SU-DHL-6 (cell line): ENCODE data around the gene GPR33.
A peak's percentile ranks its signal among the peaks of the same experiment; 100 is the strongest.

Experiments used
- H2AFZ ChIP-seq: fragments of 200-600 bp; sonication (generic); 2 replicates; pipeline ENCODE4 v1.6.1; 2014; ENCODE audit warnings: low read depth, mild to moderate bottlenecking, moderate library complexity, mixed read lengths, antibody characterized with exemption, low read length; ENCODE audit not compliant: severe bottlenecking
- H3F3A ChIP-seq: fragments of 200-600 bp; shearing (Covaris generic); 2 replicates; pipeline ENCODE4 v1.6.0; 2016; ENCODE audit warnings: antibody characterized with exemption, mild to moderate bottlenecking; ENCODE audit not compliant: insufficient read depth
- H3K27ac ChIP-seq: fragments of 200-600 bp; sonication (generic); 2 replicates; pipeline ENCODE4 v1.5.1; 2016; ENCODE audit warnings: low read depth, mild to moderate bottlenecking, low read length, moderate library complexity, mixed read lengths
- H3K27me3 ChIP-seq: fragments of 200-600 bp; sonication (generic), shearing (Covaris generic); 2 replicates; pipeline ENCODE4 v1.6.0; 2014; ENCODE audit warnings: mild to moderate bottlenecking, low read length
- H3K36me3 ChIP-seq: fragments of 200-600 bp; sonication (generic); 2 replicates; pipeline ENCODE4 v1.6.1; 2014; ENCODE audit warnings: mild to moderate bottlenecking, low read length, mixed read lengths
- H3K4me2 ChIP-seq: fragments of 300-600, 200-600 bp; shearing (Covaris generic), sonication (generic); 2 replicates; pipeline ENCODE4 v1.6.0; 2014; ENCODE audit warnings: low read length, low read depth, mild to moderate bottlenecking; ENCODE audit not compliant: poor library complexity, severe bottlenecking
- H3K4me3 ChIP-seq: fragments of 200-600 bp; sonication (generic); 2 replicates; pipeline ENCODE4 v1.5.1; 2014; ENCODE audit warnings: antibody characterized with exemption, low read length, mild to moderate bottlenecking, mixed read lengths; ENCODE audit not compliant: insufficient read depth, poor library complexity, severe bottlenecking
- H3K79me2 ChIP-seq: fragments of 200-600 bp; sonication (generic); 2 replicates; pipeline ENCODE4 v1.6.1; 2014; ENCODE audit warnings: mild to moderate bottlenecking, low read length, moderate library complexity; ENCODE audit not compliant: insufficient read depth
- H3K9ac ChIP-seq: fragments of 200-600 bp; sonication (generic); 2 replicates; pipeline ENCODE4 v1.7.0; 2014; ENCODE audit warnings: mild to moderate bottlenecking, low read length
- H3K9me2 ChIP-seq: fragments of 200-600 bp; sonication (generic); replicated peaks from 2 replicates; pipeline ENCODE4 v1.6.1; 2014; ENCODE audit warnings: low read length; ENCODE audit not compliant: insufficient read depth
- H3K9me3 ChIP-seq: fragments of 200-600 bp; sonication (generic); 2 replicates; pipeline ENCODE4 v1.6.1; 2014; ENCODE audit warnings: low read length, mixed read lengths; ENCODE audit not compliant: insufficient read depth
- H4K20me1 ChIP-seq: fragments of 200-600 bp; sonication (generic); 2 replicates; pipeline ENCODE4 v1.6.1; 2014; ENCODE audit warnings: low read depth, mild to moderate bottlenecking, antibody characterized with exemption, low read length, moderate library complexity, mixed read lengths
- EZH2phosphoT487 ChIP-seq: fragments of 200-600 bp; sonication (generic), shearing (Covaris generic); conservative IDR thresholded peaks from 2 replicates; pipeline ENCODE4 v1.6.1; 2018; ENCODE audit warnings: mild to moderate bottlenecking, antibody characterized with exemption, low read length, moderate library complexity, mixed read lengths
- TF ChIP-seq, protein P1 (sequence below): fragments of 200-600 bp; sonication (generic); IDR thresholded peaks from one replicate; pipeline ENCODE4 v1.5.1; 2017; ENCODE audit warnings: antibody characterized with exemption, mild to moderate bottlenecking, low read length, moderate library complexity; ENCODE audit not compliant: insufficient read depth, poor library complexity, severe bottlenecking

The GPR33 gene

DNA sequence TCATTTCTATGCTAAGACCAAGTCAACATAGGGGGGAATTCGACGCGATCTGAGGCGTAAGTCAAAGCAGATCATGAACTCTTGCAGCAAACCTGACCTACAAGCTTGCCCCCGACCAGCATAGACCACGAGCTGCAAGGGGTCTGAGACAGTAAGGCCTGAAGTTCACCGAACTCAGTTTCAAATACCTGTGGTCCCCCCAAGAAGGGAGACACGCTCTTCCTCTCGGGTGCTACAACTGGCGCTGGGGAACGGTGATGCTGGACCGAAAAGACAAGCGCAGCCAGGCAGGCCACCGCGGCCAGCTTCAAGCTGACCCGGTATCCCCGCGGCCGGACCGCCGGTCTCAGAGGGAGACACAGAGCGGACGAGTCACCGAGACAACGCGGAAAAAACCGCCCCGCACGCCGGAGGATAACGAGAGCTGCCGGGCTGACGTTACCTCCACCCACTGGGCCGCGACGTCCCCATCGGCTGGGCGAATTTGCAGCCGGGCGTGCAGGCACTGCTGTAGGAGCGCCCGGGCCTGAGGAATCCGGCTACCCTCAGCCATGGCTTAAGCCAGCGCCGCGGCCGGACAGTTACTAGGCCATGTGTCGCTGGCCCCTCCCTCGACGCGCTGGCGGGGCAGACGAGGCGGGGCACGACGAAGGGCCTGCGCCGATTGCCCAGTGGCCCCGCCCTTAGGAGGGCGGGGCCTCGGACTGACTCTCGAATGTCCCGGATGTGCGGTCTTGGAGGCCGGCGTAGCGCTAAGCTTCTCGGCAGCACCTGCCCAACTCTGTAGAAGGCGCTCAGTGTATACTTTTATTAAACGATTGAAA lies 30.8 kb downstream of the GPR33 start, which contains the start of gene DTD2:
TSS of gene DTD2 (minus strand) at position 666 of the 824 bp plus-strand sequence. CDS start at position 553, 113 bp downstream.
- H3K9ac ChIP-seq, result peak within 1 kb of the TSS; percentile 97
- H3K79me2 ChIP-seq, result peaks cover 34% of the 10 kb centered on the region
- H2AFZ ChIP-seq, result peak within 1 kb of the TSS; percentile 97
- H3K27me3 ChIP-seq, result no peaks in the 10 kb centered on the region
- peak within 1 kb of the TSS; percentile 92 for H3K4me3 ChIP-seq
- H3K4me2 ChIP-seq, result peak within 1 kb of the TSS; percentile 97
- no peak for TF ChIP-seq EZH2phosphoT487
- TF ChIP-seq, protein P1, sequence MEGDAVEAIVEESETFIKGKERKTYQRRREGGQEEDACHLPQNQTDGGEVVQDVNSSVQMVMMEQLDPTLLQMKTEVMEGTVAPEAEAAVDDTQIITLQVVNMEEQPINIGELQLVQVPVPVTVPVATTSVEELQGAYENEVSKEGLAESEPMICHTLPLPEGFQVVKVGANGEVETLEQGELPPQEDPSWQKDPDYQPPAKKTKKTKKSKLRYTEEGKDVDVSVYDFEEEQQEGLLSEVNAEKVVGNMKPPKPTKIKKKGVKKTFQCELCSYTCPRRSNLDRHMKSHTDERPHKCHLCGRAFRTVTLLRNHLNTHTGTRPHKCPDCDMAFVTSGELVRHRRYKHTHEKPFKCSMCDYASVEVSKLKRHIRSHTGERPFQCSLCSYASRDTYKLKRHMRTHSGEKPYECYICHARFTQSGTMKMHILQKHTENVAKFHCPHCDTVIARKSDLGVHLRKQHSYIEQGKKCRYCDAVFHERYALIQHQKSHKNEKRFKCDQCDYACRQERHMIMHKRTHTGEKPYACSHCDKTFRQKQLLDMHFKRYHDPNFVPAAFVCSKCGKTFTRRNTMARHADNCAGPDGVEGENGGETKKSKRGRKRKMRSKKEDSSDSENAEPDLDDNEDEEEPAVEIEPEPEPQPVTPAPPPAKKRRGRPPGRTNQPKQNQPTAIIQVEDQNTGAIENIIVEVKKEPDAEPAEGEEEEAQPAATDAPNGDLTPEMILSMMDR, result no peak
- no peaks in the 10 kb centered on the region for H3K9me3 ChIP-seq
- H3F3A ChIP-seq, result peaks cover 9% of the 10 kb centered on the region; the same call in 1 of the 2 replicates
- no peaks in the 10 kb centered on the region for H4K20me1 ChIP-seq
- no peaks in the 10 kb centered on the region for H3K9me2 ChIP-seq
- peak within 1 kb of the TSS; percentile 55 for H3K27ac ChIP-seq
- peaks cover 3% of the 10 kb centered on the region; the same call in 1 of the 2 replicates for H3K36me3 ChIP-seq

- TF ChIP-seq, protein P1, result peak; percentile 57
- no peak for TF ChIP-seq EZH2phosphoT487
- H3K27me3 ChIP-seq, result no peaks in the 10 kb centered on the region
- H3K9me2 ChIP-seq, result no peaks in the 10 kb centered on the region
- H3K27ac ChIP-seq, result no peak overlapping the region
- no peak overlapping the region for H3K4me2 ChIP-seq
- H3K9ac ChIP-seq, result no peak overlapping the region
- peaks cover 16% of the 10 kb centered on the region; the same call in 1 of the 2 replicates for H3F3A ChIP-seq
- no peak overlapping the region for H3K4me3 ChIP-seq
- no peak overlapping the region for H2AFZ ChIP-seq
- H3K9me3 ChIP-seq, result no peaks in the 10 kb centered on the region
- H4K20me1 ChIP-seq, result no peaks in the 10 kb centered on the region
- H3K79me2 ChIP-seq, result peaks cover 16% of the 10 kb centered on the region
- peaks cover 10% of the 10 kb centered on the region; the same call in 1 of the 2 replicates for H3K36me3 ChIP-seq
Observed at GRCh38 chr14:31449971-31450610, 37.7 kb downstream of the GPR33 start.

GRCh38 chr14:31449136-31449535 lies 38.7 kb downstream of the GPR33 start:
- TF ChIP-seq, protein P1, result no peak
- no peak for TF ChIP-seq EZH2phosphoT487
- no peak overlapping the region for H2AFZ ChIP-seq
- H3K9me3 ChIP-seq, result no peaks in the 10 kb centered on the region
- no peak overlapping the region for H3K4me2 ChIP-seq
- H3K79me2 ChIP-seq, result peaks cover 6% of the 10 kb centered on the region
- peaks cover 17% of the 10 kb centered on the region for H3K36me3 ChIP-seq
- peaks cover 11% of the 10 kb centered on the region; the same call in 1 of the 2 replicates for H3F3A ChIP-seq
- H3K9ac ChIP-seq, result no peak overlapping the region
- H4K20me1 ChIP-seq, result no peaks in the 10 kb centered on the region
- H3K4me3 ChIP-seq, result no peak overlapping the region
- no peak overlapping the region for H3K27ac ChIP-seq
- H3K9me2 ChIP-seq, result no peaks in the 10 kb centered on the region
- H3K27me3 ChIP-seq, result no peaks in the 10 kb centered on the region
